Occipital lobe (tissue), 2 donors: ENCODE results near the gene DCTN3. TPM values are rescaled to one million over a fixed set of nuclear protein-coding genes. Genes with fewer than 3 reads are reported as not detected.
"Not testable (repeated sequence)": the region's sequence is repeated elsewhere in the genome, so short reads cannot be mapped to it uniquely, and the experiment has no call there.

Experiments
- DNase-seq: peaks from one replicate; lab custom pipeline; 2025; lab: John Stamatoyannopoulos, UW
- total RNA-seq: library from RNA; depleted of rRNA; stranded (reverse); fragments of >200 nt; gene quantifications from one replicate; pipeline ENCODE4 v1.2.3, GENCODE V29; 2014

DCTN3 gene
- total RNA-seq, 1 donor from 2014 or later: 108 TPM

GRCh38 chr9:34647084-34647403 is 26.7 kb upstream of the DCTN3 start:
- no peak for DNase-seq

- DNase-seq: peak; percentile 84
Measured at GRCh38 chr9:34646211-34647083, 26.2 kb upstream of the DCTN3 start, which contains the start of gene GALT. TSS of gene GALT (plus strand) at chr9:34646675. CDS start at chr9:34646705, 30 bp downstream.

GRCh38 chr9:34644766-34645314 is 24.5 kb upstream of the DCTN3 start:
- no peak for DNase-seq

- no peak for DNase-seq
Measured at GRCh38 chr9:34642679-34643078, 22.4 kb upstream of the DCTN3 start.

GRCh38 chr9:34639322-34639721 is 19.0 kb upstream of the DCTN3 start:
- DNase-seq: not testable (repeated sequence)

- no peak for DNase-seq
Measured at GRCh38 chr9:34638138-34638445, 17.8 kb upstream of the DCTN3 start.

- peak; percentile 88 for DNase-seq
Measured at GRCh38 chr9:34637356-34638137, 17.3 kb upstream of the DCTN3 start, which contains the start of gene SIGMAR1. TSS of gene SIGMAR1 (minus strand) at chr9:34637787. CDS start at chr9:34637697, 90 bp downstream.

GRCh38 chr9:34636791-34637355 is 16.6 kb upstream of the DCTN3 start:
- DNase-seq: no peak

- no peak for DNase-seq
Measured at GRCh38 chr9:34635556-34635955, 15.3 kb upstream of the DCTN3 start.

- DNase-seq: no peak
Measured at GRCh38 chr9:34634551-34635248, 14.4 kb upstream of the DCTN3 start.

GRCh38 chr9:34633851-34634550 is 13.7 kb upstream of the DCTN3 start:
- DNase-seq: peak; percentile 51

- DNase-seq: no peak
Measured at GRCh38 chr9:34633166-34633565, 12.9 kb upstream of the DCTN3 start.

GRCh38 chr9:34630402-34631154 is 10.3 kb upstream of the DCTN3 start:
- no peak for DNase-seq

- no peak for DNase-seq
Measured at GRCh38 chr9:34629491-34629808, 9.2 kb upstream of the DCTN3 start.

- DNase-seq: no peak
Measured at GRCh38 chr9:34628656-34629490, 8.6 kb upstream of the DCTN3 start, which contains the start of gene ARID3C. TSS of gene ARID3C (minus strand) at chr9:34629066. CDS start at chr9:34628014, 1,052 bp downstream.

GRCh38 chr9:34627716-34628655 is 7.7 kb upstream of the DCTN3 start:
- no peak for DNase-seq

GRCh38 chr9:34625186-34625486 is 4.8 kb upstream of the DCTN3 start:
- DNase-seq: no peak
